ENCODE measurements around the gene PPP1R13B. TPM values are rescaled to one million over a fixed set of nuclear protein-coding genes. Genes with fewer than 3 reads are reported as not detected.

The PPP1R13B gene
- total RNA-seq, 1 donor from 2014 or later, result 8.6 TPM

Small RNA genes lying within 50 kb of the gene (small RNA-seq; reads per million reads assigned to genes)
- not detected for gene RF00019 (ENCODE audit: low replicate concordance)
- not detected for gene RF00280 (ENCODE audit: low replicate concordance)

Other genes starting within 250 kb of the PPP1R13B start
- 412 TPM for gene KLC1, start 218.4 kb downstream of the PPP1R13B start, total RNA-seq
- 5.7 TPM for gene XRCC3, start 132.1 kb downstream of the PPP1R13B start, total RNA-seq
- 29.0 TPM for gene ZFYVE21, start 131.8 kb downstream of the PPP1R13B start, total RNA-seq
- 1.2 TPM for gene TDRD9, start 80.9 kb upstream of the PPP1R13B start, total RNA-seq
- gene RD3L, start 95.0 kb upstream of the PPP1R13B start, total RNA-seq, result not detected
- under 0.01 TPM for gene ASPG, start 238.1 kb upstream of the PPP1R13B start, total RNA-seq

All from temporal lobe (tissue), 2 donors.